Measurements from ENCODE around the gene OGFOD3.
"Not testable (repeated sequence)": the region's sequence is repeated elsewhere in the genome, so short reads cannot be mapped to it uniquely, and the experiment has no call there.

Gene OGFOD3, protein sequence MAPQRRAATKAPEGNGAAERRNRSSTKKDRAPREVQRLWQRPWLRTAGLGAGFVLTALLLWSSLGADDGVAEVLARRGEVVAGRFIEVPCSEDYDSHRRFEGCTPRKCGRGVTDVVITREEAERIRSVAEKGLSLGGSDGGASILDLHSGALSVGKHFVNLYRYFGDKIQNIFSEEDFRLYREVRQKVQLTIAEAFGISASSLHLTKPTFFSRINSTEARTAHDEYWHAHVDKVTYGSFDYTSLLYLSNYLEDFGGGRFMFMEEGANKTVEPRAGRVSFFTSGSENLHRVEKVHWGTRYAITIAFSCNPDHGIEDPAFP

DNA sequence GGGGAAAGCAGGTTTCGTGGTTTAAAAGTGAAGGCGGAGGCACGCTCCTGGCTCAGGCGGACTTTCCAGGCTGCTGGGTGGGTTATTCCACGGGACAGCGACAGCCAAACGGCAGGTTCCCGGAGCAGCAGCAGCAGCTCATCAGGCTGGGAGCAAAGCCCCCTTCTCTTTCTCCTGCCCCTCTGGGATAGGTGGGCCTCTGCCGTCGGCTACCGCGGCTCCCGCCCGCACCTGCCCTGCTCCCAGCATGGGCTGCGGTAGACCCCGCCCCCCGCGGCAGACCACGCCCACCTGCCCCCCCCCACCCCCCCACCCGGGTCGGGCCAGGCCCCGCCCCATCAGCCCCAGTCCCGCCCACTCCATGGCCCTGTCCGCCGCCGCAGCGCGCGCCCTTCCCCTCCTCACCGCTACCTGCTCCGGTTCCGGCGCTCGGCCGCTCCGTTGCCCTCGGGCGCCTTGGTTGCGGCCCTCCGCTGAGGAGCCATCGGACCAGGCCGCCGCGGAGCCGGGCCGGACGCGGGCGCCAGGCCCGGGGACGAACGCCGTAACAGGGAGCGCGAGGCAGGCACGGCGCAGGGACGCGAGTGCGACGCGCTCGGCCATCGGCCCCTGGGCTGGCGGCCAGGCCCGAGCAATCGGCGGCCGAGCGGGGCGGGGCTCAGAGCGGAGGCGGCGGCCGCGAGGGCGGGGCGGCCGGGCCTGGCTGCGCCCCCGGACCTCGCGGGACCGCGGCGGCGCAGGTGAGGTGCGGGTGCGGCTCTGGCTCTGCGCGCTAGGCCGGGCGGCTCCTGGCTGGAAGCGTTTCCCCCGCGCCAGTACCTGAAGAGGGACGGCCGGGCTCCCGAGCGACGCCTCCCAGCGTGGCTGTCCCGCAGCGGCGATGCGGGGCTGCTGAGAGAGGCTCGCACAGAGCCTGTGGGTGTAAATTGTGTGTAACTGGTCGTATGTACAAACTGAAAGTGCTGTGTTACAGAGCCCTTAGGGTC lies at the start of gene OGFOD3, which contains the start of gene HEXD:
Gene OGFOD3 (minus strand): TSS at position 586 of the 986 bp plus-strand sequence. CDS start 101 bp downstream, at position 485.
Gene HEXD (plus strand): TSS at position 347 of the 986 bp plus-strand sequence. CDS start 1,453 bp downstream, outside the sequence.
- DNase-seq (ENCODE audit: low spot score): peak; percentile 96

DNA sequence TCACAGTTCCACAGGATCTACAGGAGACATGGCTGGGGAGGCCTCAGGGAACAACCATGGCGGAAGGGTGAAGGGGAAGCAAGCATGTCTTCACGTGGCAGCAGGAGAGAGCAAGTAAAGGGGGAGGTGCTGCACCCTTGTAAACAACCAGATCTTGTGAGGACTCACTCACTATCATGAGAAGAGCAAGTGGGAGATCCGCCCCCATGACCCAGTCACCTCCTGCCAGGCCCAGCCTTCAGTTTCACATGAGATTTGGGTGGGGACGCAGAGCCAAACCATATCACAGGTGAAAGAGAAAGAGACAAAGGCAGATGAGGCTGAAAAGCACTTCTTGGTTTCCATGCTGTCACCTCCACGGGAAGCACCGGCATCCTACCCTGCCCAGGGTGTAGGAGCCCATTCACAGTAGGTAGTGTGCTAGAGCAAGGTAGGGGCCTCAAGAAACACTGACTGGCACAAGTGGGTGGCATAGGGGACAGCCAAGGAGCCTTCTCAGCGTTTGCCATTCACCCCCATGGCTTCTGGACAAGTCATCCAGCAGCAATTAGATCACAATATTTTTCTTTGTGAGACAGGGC lies 46.7 kb upstream of the OGFOD3 start:
- no peak for DNase-seq (ENCODE audit: low spot score)

DNA sequence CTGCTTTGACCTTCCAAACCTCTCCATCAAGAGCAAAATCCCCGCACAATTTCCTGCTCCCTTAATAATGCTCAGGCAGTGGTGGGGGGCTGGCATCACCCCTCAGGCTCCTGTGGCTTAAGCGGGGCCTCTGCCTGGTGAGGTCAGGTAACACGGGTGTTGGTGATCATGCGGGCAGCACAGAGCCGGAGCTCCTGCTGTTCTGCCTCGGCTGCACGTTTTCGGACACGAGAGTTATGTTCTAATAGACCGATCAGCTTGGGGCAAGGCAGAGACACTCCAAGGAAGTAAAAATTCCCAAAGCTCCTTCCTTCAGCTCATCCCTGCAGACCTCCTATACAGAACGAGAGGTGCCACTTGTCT lies 46.2 kb upstream of the OGFOD3 start:
- no peak for DNase-seq (ENCODE audit: low spot score)

DNA sequence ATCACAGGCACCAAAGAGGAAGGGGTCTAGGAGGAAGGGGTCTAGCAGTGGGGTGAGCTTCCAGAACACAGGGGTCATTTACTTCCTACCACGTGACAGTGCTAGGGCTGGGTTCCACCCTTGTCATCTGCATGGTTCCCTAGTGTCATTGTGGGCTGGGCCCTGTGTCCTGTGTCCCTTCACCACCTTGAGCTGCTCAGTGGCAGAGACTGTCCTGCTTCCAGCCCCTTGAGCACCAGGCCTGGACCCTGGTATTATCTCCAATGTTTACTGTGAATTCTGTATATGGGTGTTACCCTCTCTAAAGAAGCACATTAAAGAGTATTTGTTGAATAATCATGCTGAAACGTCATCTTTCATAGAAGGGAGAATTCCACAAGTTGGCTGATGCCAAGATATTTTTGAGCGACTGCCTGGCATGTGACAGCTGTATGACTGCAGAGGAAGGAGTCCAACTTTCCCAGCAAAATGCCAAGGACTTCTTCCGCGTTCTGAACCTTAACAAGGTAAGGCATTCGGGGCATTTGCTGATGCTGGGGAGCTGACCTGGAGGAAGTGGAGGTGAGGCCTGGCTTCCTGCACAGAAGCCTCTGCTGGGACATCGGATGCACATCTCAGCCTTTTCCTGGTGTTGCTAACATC lies 45.7 kb upstream of the OGFOD3 start:
- no peak for DNase-seq (ENCODE audit: low spot score)

DNA sequence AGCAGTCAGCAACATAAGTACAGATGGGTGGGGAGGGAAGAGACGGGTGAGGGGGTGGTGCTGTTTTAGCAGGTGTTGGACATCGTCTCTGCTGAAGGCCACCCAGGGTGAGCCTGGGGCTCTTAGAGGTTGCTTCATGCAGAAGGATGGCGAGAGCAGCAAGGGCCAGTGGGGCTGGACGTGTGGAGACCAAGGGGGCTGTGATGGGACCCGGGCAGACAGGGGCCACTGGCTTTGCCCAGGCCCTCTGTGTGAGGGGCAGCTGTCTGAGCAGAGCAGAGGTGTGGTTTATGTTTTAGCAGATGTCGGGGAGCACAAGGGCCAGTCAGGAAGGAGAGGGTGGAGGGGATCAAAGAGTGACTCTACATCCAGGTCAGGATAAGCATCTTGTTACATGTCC lies 45.0 kb upstream of the OGFOD3 start:
- no peak for DNase-seq (ENCODE audit: low spot score)

DNA sequence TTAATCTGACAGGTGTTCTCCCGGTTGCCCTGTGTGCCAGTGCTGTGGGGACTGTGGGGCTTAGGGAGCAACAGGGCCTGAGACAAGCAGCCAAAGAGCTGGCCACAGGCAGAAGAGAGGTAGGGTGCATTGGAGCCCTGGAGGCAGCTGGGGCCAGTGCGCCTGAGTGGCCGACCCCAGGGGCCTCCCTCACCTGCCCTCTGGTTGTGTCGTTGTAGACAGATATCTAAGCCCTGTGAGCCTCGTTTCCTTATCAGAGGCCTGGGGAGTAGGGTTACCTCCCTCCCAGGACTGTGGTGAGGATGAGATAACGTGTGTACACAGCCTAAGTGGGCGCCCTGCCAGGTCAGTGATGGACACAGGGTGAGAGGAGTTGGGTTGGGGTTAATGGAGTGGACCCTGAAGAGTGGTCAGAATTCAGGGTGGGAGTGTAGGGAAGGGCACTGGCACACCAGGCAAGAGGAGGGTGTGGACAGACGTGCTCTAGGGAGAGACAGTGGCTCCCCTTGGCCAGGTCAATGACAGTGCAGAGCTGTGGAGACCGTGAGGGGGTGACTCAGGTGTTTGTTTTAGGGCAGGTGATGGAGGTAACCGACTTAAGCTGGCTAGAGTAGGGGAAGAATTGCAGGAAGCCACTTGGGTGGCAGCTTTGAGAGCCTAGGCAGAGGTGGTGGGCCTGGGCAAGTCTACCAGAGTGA lies 43.6 kb upstream of the OGFOD3 start:
- no peak for DNase-seq (ENCODE audit: low spot score)

DNA sequence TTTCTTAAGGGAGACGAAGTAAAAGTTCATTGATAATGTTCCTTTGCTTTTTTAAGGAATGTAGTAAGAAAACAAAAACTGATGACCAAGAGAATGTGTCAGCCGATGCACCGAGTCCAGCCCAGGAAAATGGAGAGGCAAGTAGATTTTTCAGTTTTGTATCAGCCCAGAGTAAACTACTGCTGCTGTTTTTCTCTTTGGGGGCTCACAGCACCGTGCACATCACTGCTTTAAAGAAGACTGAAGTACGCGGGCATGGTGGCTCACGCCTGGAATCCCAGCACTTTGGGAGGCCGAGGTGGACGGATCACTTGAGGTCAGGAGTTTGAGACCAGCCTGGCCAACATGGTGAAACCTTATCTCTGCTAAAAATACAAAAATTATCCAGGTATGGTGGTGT lies 41.5 kb upstream of the OGFOD3 start:
- DNase-seq (ENCODE audit: low spot score): not testable (repeated sequence)

DNA sequence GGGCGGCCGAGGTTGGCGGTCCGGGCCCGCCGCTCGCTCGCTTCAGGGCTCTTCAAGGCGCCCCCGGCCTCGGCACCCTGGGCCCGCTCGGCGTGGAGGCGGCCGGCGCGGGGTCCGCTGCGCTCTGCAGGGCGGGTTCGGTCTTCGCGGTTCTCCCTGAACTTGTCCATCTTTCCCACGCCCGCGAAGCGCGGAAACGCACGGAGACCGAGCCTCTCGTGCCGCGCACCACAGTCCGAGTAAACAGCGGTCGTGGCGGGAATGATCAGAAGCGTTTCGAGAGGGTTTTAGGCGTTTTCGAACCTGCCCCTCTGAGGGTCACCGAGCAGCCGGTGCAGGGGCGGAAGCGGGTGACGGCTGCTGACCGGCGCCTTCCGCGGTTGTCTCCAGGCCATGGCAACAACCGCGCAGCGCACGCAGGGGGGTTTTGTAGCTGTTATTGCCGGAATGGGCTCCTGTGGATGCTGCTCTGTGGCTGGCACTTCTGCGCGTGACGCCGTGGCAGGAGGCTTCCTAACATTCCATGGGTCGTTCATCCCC lies 40.6 kb upstream of the OGFOD3 start:
- DNase-seq (ENCODE audit: low spot score): no peak

DNA sequence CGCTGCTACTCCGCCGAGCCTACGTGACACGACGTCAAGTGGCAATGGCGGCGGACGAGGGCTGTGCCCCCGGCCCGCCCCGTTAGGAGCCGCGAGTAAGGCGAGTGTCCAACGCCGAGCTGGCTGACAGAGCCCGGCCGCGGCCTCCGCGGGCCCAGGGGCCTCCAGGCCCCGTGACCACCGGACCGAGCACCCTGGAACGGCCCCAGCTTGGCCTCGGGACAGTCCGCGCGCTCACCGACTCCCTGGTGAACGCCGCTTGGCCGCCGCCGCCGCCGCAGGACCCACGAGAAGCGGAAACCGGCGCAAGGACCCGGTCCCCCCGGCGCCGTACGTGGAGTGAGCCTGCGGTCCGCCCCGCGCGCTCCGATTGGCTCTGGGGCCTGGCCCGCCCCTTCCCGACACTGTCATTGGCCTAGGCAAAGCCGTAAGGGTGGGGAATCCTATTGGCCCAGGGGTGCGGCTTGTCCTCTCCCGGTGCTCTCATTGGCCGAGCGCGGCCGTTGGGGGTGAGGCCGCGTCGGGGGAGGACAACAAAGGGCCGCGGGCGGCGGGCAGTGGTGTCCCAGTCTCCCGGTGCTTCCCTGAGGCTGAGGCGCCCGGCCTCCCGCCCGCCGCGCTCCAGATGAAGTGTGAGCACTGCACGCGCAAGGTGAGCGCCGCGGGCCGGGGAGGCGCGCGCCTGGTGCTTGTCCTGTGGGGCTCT lies 39.9 kb upstream of the OGFOD3 start, which contains the start of gene NARF:
Gene NARF (plus strand): TSS at position 563 of the 706 bp plus-strand sequence. CDS start 63 bp downstream, at position 626.
- DNase-seq (ENCODE audit: low spot score): peak; percentile 99

DNA sequence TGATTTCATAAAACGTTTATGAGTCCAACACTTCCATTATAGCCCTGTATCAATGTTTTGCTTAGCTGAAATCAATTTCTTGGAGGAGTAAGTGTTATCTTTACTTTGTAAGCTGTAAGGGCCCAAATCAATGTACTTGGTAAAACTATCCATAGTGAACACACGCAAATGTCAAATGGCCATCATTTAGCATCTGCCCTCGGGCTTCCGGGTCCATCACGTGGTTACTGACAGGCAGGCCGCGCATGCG lies 39.5 kb upstream of the OGFOD3 start:
- no peak for DNase-seq (ENCODE audit: low spot score)

DNA sequence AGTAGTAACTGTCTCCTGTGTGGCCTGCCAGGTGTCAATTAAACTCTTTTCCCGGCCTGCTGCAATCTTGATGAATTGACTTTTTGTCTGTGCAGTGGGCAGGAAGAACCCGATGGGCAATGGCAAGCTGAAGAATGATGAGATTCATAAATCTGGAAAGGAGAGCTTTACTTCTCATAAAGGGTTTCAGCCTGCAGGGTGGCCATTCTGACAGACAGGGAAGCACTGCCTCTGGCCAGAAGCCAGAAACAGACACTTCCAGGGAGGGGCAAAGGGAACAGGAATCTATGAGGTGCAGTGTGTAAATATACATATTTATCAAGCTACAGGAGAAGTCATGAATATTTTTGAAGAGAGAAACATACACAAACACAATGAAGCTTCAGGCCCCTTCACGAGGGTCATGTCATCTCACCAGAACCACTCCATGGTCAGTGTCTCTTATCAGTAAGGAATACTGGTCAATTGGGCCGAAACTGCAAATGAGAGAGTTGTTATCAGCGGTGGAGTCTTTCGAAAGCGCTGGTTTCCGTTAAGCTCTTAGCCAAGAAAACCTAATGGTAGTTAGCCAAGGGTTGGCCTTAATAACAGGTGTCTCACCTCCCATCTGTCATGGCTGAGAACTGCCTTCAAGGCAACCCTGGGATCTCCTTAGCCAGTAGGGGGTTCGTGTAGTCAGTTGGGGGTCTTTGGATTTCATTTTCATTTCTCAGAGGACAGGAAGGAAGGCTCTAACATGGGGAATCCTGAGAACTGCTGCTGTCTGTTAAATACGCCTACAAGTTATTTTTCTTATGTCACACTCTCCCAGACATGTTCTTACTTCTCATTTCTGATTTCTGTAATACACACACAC lies 38.9 kb upstream of the OGFOD3 start:
- DNase-seq (ENCODE audit: low spot score): no peak

DNA sequence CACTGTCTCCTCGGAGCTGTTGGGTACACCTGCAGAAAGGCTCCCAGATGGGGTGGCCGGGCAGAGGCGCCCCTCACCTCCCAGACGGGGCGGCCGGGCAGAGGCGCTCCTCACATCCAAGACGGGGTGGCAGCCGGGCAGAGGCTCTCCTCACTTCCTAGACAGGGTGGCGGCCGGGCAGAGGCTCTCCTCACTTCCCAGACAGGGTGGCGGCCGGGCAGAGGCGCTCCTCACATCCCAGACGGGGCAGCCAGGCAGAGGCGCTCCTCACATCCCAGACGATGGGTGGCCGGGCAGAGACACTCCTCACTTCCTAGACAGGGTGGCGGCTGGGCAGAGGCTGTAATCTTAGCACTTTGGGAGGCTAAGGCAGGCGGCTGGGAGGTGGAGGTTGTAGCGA lies 35.3 kb upstream of the OGFOD3 start:
- not testable (repeated sequence) for DNase-seq (ENCODE audit: low spot score)

DNA sequence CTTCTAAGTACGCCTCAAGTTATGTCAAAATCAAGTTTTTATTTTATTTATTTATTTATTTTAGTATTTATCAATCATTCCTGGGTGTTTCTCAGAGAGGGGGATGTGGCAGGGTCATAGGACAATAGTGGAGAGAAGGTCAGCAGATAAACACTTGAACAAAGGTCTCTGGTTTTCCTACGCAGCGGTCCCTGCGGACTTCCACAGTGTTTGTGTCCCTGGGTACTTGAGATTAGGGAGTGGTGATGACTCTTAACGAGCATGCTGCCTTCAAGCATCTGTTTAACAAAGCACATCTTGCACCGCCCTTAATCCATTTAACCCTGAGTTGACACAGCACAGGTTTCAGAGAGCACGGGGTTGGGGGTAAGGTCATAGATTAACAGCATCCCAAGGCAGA lies 34.8 kb upstream of the OGFOD3 start:
- not testable (repeated sequence) for DNase-seq (ENCODE audit: low spot score)

DNA sequence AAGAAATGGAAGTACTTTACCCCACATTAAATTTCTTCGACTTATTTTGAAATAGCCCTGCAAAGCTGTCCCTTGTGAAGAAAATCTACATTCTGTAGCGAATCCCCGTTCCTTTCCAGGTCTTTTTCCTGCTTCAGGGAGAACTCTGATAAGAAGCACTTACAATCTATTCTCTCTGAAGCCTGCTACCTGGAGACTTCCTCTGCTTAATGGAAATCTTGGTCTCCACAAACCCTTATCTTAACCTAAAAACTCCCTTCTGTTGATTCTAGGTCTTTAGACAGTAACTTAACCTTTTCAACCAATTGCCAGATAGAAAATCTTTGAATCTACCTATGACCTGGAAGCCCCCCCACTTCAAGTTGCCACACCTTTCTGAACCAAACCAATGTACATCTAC lies 33.8 kb upstream of the OGFOD3 start:
- DNase-seq (ENCODE audit: low spot score): no peak

DNA sequence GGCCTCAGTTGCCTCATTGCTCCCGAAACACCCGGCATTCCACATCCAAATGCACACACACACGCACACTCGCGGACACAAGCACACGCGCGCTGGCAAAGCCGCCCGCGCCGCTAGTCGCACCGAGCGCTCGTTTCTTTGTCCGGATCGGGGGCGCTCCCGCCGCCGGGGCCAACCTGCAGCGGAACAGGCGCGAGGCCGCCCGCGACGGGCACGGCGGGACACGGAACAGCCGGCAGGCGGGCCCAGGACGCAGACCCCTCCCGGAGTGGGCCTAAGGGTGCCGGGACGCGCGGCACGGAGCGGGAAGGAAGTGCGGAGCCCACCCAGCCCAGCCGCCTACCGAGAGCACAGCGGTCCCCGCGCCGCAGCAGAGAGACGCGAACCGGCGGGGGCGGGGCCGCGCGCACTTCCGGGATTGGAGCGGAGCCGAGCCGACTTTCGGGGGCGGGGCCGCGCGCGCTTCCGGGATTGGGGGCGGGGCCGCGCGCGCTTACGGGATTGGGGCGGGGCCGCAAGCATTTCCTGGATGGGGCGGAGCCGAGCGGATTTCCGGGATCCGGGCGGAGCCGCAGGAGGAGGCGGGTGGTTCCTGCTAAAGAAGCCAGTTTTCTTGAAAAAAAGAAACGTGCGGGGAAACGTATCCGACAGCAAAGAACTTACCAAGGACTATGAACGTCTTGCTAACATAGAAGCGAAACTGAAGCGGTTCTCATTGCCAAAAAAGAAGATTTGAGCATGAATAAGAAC lies 32.1 kb upstream of the OGFOD3 start, which contains the start of gene CYBC1:
Gene CYBC1 (minus strand): TSS at position 396 of the 750 bp plus-strand sequence. CDS start 1,498 bp downstream, outside the sequence.
- peak; percentile 94 for DNase-seq (ENCODE audit: low spot score)

DNA sequence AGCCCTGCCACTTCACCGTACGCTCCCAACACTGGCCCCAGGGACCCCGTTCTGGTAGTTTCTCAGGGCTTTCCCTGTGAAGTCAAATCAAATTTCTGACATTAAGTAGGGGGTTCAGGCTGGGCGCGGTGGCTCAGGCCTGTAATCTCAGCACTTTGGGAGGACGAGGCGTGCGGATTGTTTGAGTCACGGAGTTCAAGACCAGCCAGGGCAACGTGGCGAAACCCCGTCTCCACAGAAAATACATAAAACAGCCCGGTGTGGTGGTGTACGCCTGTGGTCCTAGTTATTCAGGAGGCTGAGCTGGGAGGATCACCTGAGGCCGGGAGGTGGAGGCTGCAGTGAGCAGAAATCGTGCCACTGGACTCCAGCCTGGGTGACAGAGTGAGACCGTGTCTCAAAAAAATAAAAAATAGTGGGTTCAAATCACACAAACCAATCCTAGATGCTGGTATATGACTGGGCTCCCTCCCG lies 31.5 kb upstream of the OGFOD3 start:
- no peak for DNase-seq (ENCODE audit: low spot score)

DNA sequence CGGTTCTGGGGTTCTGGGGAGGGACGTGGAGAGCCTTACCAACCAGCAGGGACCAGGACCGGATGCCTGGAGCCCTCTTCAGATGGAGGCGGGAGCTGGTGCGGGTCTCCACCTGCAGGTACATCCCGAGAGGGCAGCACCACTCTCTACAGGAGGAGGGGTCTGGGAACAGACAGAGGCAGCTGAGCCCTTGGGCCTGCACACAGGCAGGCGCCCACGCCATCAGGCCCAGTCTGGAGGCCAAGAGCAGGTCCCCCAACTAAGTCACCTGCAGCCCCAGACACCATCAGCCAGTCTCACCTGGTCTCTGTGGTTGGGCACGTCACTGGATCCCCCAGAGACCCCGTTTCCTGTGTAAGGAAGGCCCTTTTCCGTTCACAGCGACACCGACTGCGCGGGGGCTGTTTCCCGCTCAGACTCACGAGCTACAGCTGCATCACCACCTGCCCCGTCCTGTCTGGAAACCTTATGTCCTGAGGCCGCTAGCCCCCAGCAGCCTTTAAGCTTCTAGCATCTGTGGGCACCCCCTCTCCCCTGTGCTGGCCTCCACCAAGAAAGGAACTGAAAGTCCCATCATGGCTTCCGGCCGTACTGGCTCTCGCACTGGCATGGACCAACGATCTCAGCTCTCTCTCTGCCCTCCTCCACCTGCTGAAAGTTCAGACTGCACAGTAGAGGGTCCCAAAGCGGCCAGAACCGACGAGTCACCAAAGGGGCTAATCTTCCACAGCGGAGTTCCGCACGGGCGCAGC lies 30.9 kb upstream of the OGFOD3 start:
- DNase-seq (ENCODE audit: low spot score): no peak

DNA sequence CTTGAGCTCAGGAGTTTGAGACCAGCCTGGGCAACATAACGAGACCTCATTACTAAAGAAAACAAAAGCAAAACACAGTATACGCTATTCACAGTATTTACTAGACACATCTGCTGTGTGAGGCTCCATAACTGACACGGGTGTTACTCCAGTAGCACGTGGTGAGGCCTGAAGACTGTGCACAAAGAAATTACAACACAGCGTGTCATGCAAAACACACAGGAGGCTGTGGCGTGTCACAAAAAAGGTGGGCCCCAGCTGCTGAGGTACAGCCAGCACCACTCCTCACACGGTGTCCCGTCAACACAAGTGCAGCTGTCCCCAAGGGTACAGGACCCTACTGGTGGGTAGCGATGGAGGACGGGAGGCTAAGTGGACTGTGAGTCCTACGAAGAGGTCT lies 29.5 kb upstream of the OGFOD3 start:
- DNase-seq (ENCODE audit: low spot score): no peak

All from LoVo (cell line).